Activated B cell treated with CpG ODN at 0.5 μM for 24 hours (primary cell): ENCODE results near the gene MED14. TPM values are rescaled to one million over a fixed set of nuclear protein-coding genes. Genes with fewer than 3 reads are reported as not detected.

ENCODE experiments used
- ATAC-seq: fragments of 200-7000 bp; cut with Tn5 transposase; one replicate; pipeline ENCODE4 v1.10.0; 2021; ENCODE audit warnings: low read depth, mild to moderate bottlenecking, moderate library complexity
- CTCF ChIA-PET: fragments of 350-600 bp; sonication (Branson Sonifier 250); formaldehyde crosslinking; loops from one replicate; lab custom pipeline; 2021; ENCODE audit warnings: antibody characterized with exemption; lab: Charles Lee
- POLR2A ChIA-PET: fragments of 350-600 bp; sonication (Branson Sonifier 250); formaldehyde crosslinking; loops from one replicate; lab custom pipeline; 2021; ENCODE audit warnings: antibody characterized with exemption; lab: Charles Lee
- DNase-seq: peaks from one replicate; pipeline ENCODE4 v3.0.0; 2022
- H3K27ac Mint-ChIP-seq: one replicate; pipeline ENCODE4 v1.8.0; 2020; ENCODE audit warnings: mixed read lengths
- H3K27me3 Mint-ChIP-seq: one replicate; pipeline ENCODE4 v1.8.0; 2021; ENCODE audit warnings: mixed read lengths
- H3K36me3 Mint-ChIP-seq: one replicate; pipeline ENCODE4 v1.8.0; 2021; ENCODE audit warnings: low read depth, mixed read lengths
- H3K4me1 Mint-ChIP-seq: one replicate; pipeline ENCODE4 v1.8.0; 2021; ENCODE audit warnings: mixed read lengths
- H3K4me3 Mint-ChIP-seq: one replicate; pipeline ENCODE4 v1.8.0; 2020; ENCODE audit warnings: mild to moderate bottlenecking, mixed read lengths
- H3K9me3 Mint-ChIP-seq: one replicate; pipeline ENCODE4 v1.8.0; 2020; ENCODE audit warnings: mixed read lengths
- intact Hi-C: fragments of 100-400 bp; cut with micrococcal nuclease; formaldehyde crosslinking; loops from one replicate; pipeline ENCODE4 v1.15.1; 2024
- total RNA-seq: library from RNA; stranded (reverse); gene quantifications from 2 replicates; pipeline ENCODE4 v1.2.3, GENCODE V29; 2022
- TF ChIP-seq, protein P1 (sequence below): fragments of 200-600 bp; IDR thresholded peaks from one replicate; pipeline ENCODE4 v1.8.0; 2022; ENCODE audit warnings: antibody characterized with exemption, mild to moderate bottlenecking

MED14 gene
- total RNA-seq, 1 donor from 2014 or later = 62.6 TPM

DNA sequence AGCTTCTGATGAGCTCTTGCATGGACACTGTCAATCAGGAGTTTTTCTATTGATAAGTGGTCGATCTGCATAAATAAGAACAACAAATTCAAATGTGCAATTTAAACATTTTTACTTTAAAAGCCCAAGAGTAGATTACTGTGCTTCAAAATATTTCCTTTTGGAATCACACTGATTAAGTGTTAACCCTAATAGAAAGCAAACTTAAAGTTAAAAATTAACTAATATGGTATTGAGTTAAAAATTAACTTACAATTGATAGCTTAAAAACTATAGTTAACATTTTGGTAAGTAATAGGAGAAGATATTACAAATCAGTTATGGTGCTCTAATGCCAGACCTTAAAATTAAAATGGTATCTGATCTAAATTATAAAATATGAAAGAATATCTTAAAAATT is 25.9 kb downstream of the MED14 start:
- no peak for DNase-seq
- no peak for ATAC-seq
- no peak overlapping the region for H3K27ac Mint-ChIP-seq
- TF ChIP-seq, protein P1, sequence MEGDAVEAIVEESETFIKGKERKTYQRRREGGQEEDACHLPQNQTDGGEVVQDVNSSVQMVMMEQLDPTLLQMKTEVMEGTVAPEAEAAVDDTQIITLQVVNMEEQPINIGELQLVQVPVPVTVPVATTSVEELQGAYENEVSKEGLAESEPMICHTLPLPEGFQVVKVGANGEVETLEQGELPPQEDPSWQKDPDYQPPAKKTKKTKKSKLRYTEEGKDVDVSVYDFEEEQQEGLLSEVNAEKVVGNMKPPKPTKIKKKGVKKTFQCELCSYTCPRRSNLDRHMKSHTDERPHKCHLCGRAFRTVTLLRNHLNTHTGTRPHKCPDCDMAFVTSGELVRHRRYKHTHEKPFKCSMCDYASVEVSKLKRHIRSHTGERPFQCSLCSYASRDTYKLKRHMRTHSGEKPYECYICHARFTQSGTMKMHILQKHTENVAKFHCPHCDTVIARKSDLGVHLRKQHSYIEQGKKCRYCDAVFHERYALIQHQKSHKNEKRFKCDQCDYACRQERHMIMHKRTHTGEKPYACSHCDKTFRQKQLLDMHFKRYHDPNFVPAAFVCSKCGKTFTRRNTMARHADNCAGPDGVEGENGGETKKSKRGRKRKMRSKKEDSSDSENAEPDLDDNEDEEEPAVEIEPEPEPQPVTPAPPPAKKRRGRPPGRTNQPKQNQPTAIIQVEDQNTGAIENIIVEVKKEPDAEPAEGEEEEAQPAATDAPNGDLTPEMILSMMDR = no peak
- peaks cover 60% of the 10 kb centered on the region for H3K36me3 Mint-ChIP-seq
- ChIA-PET POLR2A (no interaction called here), CTCF (interaction anchor here (0.7 kb wide), 1 partner anchor 91 kb away, joined by 3 read pairs; no protein-coding TSS in a partner anchor)
- intact Hi-C loops = no loop called here
- no peaks in the 10 kb centered on the region for H3K4me1 Mint-ChIP-seq
- H3K4me3 Mint-ChIP-seq = no peak overlapping the region
- H3K27me3 Mint-ChIP-seq = no peaks in the 10 kb centered on the region
- no peaks in the 10 kb centered on the region for H3K9me3 Mint-ChIP-seq

DNA sequence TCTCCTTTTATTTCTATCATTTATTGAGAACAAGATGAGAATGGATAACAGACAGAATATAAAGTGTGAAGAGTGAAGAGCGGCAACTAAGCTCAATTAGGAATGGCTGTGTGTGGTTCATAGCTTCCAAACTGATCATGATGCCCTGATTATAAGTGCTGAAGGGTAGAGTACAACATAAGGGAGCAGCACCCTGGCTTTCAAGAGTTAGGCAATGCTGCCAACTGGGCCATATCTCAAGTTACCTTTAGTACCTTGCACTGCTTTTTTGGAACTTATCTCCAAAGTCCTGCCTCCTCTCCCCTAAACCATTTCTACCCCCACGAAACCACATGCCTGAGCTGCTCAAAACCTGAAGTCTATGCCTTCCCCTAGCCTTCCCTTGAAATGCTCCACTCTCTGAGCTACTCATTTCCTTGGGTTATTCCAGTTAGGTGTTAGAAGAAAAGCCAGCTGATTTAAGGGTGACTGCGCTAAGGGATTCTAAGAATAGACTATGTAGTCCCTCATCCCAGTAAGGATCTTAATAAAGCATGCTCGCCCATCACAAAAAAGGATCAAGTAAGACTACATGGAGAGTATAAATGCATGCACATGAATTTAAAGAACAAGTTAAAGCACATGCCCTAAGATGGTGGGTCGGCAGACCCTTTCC is 29.6 kb downstream of the MED14 start:
- no peak for ATAC-seq
- intact Hi-C loops = no loop called here

DNA sequence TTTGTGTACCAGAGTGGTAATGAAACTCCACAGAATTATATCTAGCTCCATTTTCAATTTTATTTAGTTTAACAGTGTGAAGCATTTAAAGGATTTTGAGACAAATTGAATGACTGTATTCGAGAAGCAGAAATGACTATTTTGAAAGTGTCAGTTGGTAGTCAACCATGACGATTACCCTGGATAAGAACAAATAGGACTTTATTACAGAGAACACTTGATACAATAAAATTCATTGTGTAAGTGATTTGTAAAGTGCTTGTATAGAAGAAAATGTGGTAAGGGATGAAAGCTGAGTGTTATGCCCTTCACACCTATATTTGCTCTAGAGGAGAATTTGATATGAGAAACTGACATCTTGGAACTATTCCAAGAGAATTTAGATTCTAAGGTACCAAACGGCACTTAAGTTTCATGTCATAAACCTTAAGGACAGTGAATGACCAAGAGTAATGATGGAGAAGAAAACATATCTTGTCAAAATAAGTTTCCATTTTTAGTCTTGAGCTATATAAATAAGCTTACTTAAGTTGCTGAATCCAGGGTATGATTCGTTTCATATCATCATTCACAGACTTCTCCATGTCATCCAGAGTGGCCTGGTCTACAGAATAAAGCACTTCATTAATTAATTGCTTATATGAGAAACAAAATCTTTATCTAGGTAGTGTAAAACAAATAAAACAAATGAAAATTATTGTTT is 34.6 kb downstream of the MED14 start:
- Mint-ChIP-seq H3K36me3 (peaks cover 49% of the 10 kb centered on the region), H3K27me3 (no peaks in the 10 kb centered on the region), H3K4me3 (no peak overlapping the region), H3K9me3 (no peaks in the 10 kb centered on the region), H3K4me1 (no peaks in the 10 kb centered on the region), H3K27ac (no peak overlapping the region)
- TF ChIP-seq, protein P1 = no peak
- CTCF ChIA-PET = interaction anchor here (1.1 kb wide), 1 partner anchor 93 kb away, joined by 4 read pairs; no protein-coding TSS in a partner anchor
- POLR2A ChIA-PET = interaction anchor here (0.7 kb wide), 1 partner anchor 36 kb away, joined by 3 read pairs; no protein-coding TSS in a partner anchor
- ATAC-seq (no peak), DNase-seq (no peak)
- intact Hi-C loops = no loop called here

More for the DNA sequence above, 29.6 kb downstream of the MED14 start:
- no peaks in the 10 kb centered on the region for H3K4me1 Mint-ChIP-seq
- H3K27me3 Mint-ChIP-seq = no peaks in the 10 kb centered on the region
- DNase-seq = no peak
- no peak overlapping the region for H3K4me3 Mint-ChIP-seq
- ChIA-PET CTCF (no interaction called here), POLR2A (no interaction called here)
- H3K27ac Mint-ChIP-seq = no peak overlapping the region
- no peaks in the 10 kb centered on the region for H3K9me3 Mint-ChIP-seq
- TF ChIP-seq, protein P1 = no peak
- H3K36me3 Mint-ChIP-seq = peaks cover 53% of the 10 kb centered on the region

DNA sequence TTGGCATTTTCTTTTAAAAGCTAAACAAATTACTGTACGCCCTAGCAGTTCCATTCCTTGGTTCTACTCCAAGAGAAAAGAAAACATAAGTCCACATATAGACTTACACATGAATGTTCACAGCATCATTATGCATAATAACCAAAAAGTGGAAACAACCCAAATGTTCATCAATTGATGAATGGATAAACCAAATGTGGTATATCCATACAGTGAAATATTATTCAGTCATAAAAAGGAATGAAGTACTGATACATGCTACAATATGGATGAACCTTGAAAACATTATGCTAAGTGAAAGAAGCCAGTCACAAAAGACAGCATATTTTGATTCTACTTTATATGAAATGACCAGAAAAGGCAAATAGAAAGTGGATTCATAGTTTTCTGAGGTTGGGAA is 36.5 kb downstream of the MED14 start:
- Mint-ChIP-seq H3K9me3 (no peaks in the 10 kb centered on the region), H3K4me3 (no peak overlapping the region), H3K27me3 (no peaks in the 10 kb centered on the region), H3K36me3 (peaks cover 44% of the 10 kb centered on the region), H3K27ac (no peak overlapping the region), H3K4me1 (no peaks in the 10 kb centered on the region)
- POLR2A ChIA-PET = no interaction called here
- CTCF ChIA-PET = no interaction called here
- ATAC-seq (no peak), DNase-seq (no peak)
- intact Hi-C loops = loop anchor here (5.0 kb wide), 1 partner anchor 33 kb away; no protein-coding TSS in a partner anchor
- TF ChIP-seq, protein P1 = no peak

DNA sequence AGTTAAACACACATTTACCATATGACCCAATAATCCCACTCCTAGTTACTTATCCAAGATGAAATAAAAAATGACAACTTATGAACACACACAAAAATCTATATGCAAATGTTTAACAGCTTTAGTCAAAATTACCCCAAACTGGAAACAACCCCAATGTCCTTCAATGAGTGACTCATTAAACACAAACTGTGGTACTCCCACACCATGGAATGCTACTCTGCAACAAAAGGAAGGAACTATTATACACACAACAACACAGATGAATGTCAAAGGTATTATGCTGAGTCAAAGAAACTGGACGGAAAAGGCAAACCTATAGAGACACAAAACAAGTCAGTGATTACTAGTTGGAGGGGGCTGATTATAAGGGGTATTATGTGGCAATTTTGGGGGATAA is 40.5 kb downstream of the MED14 start:
- ChIA-PET POLR2A (no interaction called here), CTCF (no interaction called here)
- Mint-ChIP-seq H3K9me3 (no peaks in the 10 kb centered on the region), H3K27me3 (no peaks in the 10 kb centered on the region), H3K4me1 (no peaks in the 10 kb centered on the region), H3K36me3 (peaks cover 53% of the 10 kb centered on the region), H3K4me3 (no peak overlapping the region), H3K27ac (no peak overlapping the region)
- ATAC-seq (no peak), DNase-seq (no peak)
- intact Hi-C loops = loop anchor here (5.0 kb wide), 1 partner anchor 37 kb away; no protein-coding TSS in a partner anchor
- TF ChIP-seq, protein P1 = no peak
